Activated CD4-positive, CD25-positive, alpha-beta regulatory T cell treated with anti-CD3 and anti-CD28 coated beads, Interleukin-2, amount 50 U/mL, for 16 hours (primary cell): ENCODE data around the gene PLXNB2.
"Not testable (repeated sequence)": the region's sequence is repeated elsewhere in the genome, so short reads cannot be mapped to it uniquely, and the experiment has no call there.

Source experiments
- DNase-seq: peaks from one replicate; pipeline ENCODE4 v3.0.0-alpha.2; 2020; ENCODE audit warnings: low read depth, low spot score

PLXNB2 gene

GRCh38 chr22:50306753-50307749, at the start of gene PLXNB2:
TSS of gene PLXNB2 (minus strand) at chr22:50307646. CDS start at chr22:50290584, 17,062 bp downstream.
- no peak for DNase-seq

GRCh38 chr22:50357222-50357621, 49.8 kb upstream of the PLXNB2 start:
- DNase-seq = no peak

DNA sequence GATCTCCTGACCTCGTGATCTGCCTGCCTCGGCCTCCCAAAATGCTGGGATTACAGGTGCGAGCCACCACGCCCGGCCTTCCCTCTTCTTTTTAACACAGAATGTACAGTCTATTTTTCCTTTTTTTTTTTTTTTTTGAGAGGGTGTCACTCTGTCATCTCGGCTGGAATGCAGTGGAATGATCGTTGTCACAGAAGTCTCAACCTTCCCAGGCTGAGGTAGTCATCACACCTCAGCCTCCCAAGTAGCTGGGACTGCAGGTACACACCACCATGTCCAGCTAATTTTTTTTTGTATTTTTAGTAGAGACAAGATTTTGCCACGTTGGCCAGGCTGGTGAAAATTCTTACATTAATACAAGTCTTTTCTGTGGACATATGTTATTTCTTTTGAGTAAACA, 48.7 kb upstream of the PLXNB2 start:
- DNase-seq = no peak

GRCh38 chr22:50348058-50348457, 40.6 kb upstream of the PLXNB2 start:
- DNase-seq = no peak

GRCh38 chr22:50347157-50347556, 39.7 kb upstream of the PLXNB2 start:
- DNase-seq = no peak

DNA sequence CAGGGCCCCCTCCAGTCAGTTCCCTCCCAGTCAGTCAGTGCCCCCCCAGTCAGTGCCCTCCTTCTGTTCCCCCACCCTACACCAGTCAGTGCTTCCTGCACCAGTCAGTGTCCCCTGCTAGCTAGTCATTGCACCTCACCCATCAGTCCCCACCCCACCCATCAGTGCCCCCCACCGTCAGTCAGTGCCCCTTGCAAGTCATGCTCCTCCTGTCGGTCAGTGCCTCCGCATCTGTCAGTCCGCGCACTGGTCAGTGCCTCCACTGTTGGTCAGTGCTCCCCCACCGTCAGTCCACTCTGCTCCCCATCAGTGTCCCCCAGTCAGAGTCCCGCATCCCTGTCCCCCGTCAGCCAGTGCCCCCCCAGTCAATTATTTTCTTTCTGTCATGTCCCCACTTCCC, 39.0 kb upstream of the PLXNB2 start:
- DNase-seq = no peak

GRCh38 chr22:50343541-50343935, 36.1 kb upstream of the PLXNB2 start:
- DNase-seq = no peak

- peak; percentile 79 for DNase-seq
Measured at GRCh38 chr22:50342651-50343540, 35.5 kb upstream of the PLXNB2 start, which contains the start of gene PPP6R2. TSS of gene PPP6R2 (plus strand) at chr22:50343327. CDS start at chr22:50393909, 50,582 bp downstream.

- peak; percentile 83 for DNase-seq
Measured at GRCh38 chr22:50341977-50342650, 34.7 kb upstream of the PLXNB2 start.

DNA sequence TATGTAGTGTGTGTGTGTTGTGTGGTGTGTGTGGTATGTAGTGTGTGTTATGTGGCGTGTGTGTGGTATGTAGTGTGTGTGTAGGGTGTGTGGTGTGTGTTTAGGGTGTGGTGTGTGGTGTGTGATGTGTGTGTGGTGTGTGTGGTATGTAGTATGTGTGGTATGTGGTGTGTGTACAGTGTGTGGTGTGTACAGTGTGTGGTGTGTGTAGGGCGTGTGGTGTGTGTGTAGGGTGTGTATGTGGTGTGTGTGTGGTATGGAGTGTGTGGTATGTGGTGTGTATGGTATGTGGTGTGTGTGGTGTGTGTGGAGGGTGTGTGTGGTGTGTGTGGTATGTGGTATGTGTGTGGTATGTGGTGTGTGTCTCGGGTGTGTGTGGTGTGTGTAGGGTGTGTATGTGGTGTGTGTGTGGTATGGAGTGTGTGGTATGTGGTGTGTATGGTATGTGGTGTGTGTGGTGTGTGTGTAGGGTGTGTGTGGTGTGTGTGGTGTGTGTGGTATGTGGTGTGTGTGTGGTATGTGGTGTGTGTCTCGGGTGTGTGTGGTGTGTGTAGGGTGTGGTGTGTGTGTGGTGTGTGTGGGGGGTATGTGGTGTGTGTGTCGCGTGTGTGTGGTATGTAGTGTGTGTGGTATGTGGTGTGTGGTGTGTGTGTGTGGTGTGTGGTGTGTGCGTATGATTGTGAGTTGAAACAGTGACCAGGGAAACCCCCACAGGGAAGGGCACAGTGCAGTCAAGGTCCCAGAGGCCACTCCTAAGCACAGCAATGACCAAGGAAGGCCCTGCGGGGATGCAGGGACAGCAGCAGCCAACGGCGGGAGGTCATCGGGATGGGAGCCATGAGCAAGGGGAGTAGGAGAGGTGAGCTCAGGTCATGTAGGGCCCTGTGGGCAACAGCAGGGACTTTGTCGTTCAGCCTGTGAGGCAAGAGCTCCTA, 32.8 kb upstream of the PLXNB2 start:
- no peak for DNase-seq

DNA sequence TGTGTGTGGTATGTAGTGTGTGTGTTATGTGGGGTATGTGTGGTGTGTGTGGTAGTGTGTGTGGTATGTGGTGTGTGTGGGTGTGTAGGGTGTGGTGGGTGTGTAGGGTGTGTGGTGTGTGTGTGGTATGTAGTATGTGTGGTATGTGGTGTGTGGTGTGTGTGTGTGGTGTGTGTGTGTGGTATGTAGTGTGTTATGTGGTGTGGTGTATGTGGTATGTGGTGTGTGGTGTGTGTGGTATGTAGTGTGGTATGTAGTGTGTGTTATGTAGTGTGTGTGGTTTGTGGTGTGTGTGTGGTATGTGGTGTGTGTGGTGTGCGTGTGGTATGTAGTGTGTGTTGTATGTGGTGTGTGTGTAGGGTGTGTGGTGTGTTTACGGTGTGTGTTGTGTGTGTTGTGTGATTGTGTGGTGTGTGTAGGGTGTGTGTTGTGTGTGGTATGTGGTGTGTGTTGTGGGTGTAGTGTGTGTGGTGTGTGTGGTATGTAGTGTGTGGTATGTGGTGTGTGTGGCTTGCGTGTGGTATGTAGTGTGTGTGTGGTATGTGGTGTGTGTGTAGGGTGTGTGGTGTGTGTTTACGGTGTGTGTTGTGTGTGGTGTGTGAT, 31.5 kb upstream of the PLXNB2 start:
- DNase-seq = no peak

- no peak for DNase-seq
Measured at GRCh38 chr22:50338042-50338573, 30.7 kb upstream of the PLXNB2 start.

DNA sequence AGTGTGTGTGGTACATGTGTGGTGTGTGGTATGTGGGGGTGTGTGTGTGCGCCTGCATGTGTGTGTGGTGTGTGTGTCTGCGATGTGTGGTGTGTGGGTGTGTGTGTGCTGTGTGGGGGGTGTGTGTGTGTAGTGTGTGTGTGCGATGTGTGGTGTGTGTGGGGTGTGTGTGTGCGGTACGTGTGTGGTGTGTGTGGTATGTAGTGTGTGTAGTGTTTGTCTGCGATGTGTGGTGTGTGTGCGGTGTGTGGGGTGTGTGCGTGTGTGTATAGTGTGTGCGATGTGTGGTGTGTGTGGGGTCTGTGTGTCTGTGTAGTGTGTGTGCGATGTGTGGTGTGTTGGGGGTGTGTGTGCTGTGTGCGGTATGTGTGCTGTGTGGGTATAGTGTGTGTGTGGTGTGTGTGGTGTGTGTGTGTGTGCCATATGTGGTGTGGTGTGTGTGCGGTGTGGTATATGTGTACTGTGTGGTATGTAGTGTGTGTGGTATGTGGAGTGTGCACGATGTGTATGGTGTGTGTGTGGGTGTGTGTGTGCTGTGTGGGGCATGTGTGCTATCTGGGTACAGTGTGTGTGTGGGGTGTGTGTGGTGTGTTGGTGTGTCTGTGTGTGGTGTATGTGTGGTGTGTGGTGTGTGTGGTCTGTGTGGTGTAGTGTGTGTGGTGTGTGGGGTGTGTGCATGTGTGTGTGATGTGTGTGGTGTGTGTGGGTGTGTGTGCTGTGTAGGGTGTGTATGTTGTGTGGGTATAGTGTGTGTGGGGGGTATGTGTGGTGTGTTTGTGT, 30.0 kb upstream of the PLXNB2 start:
- no peak for DNase-seq

GRCh38 chr22:50334433-50334832, 27.0 kb upstream of the PLXNB2 start:
- not testable (repeated sequence) for DNase-seq

GRCh38 chr22:50329236-50329635, 21.8 kb upstream of the PLXNB2 start:
- DNase-seq = no peak

GRCh38 chr22:50327711-50328019, 20.2 kb upstream of the PLXNB2 start:
- no peak for DNase-seq

- peak; percentile 36 for DNase-seq
Measured at GRCh38 chr22:50326956-50327710, 19.7 kb upstream of the PLXNB2 start, which contains the start of gene DENND6B. TSS of gene DENND6B (minus strand) at chr22:50327012. CDS start at chr22:50326988, 24 bp downstream.

DNA sequence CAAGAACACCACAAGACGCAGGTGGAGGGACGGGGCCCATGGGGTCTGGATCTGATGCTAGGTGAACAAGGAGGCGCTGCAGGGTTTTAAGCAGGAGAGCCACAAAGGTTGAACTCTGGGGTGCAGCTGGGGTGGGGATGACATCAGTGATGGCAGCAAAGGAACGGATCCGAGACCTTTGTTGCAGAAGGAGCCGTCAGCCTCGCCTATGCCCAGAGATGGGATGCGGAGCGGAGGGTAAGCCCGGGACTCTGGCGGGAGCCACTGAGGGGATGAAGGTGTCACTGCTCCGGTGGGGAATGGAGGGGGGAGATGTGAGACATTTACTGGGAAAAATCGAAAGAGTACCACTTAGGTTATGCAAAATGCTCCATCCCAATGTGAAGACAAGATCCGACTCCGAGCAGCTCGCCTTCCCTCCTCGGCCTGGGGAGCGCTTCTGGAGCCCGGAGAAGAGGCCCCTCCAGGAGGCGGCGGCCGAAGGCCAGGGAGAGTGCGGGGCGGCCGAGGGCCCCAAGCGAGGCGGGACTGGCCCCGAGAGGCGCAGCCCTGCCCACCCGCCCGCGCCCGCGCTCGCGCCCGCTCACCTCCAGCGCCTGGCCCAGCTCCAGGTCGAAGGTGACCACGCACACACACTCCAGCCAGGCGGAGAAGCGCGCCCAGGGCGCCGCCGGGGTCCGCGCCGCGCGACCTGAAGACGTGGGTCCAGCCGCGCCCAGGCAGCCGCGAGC, 18.9 kb upstream of the PLXNB2 start:
- DNase-seq = no peak
